ENCODE measurements around the gene CTNNA2.

DNA sequence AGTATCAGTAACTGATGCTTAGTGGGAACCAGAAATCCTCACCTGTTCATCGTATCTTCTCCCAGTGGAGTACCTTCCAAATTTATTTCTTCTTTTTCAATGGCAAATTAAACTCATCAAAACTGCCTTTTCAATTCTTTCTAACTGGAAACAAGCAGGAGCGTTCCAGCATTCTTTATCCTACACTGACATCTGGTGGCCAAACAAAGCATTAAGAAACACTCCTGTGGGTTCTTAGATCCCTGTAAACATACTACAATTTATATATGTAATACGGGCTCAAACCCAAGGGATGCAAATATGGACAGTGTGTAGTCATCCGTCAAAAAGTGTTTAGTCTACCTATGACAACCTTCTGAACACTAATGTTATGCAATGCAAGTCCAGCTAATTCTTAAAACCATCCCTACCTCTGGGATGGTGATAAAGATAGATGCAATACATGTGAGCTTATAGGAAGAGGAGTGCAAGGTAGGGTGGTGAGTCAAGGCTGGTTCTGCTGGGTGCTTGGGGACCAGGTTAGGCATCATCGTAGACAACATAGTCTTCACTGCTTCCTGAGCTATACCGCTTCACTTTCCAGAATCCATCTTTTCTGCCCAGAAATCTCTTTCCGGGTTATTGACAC is 375.0 kb downstream of the CTNNA2 start:
- TF ChIP-seq, protein P1, sequence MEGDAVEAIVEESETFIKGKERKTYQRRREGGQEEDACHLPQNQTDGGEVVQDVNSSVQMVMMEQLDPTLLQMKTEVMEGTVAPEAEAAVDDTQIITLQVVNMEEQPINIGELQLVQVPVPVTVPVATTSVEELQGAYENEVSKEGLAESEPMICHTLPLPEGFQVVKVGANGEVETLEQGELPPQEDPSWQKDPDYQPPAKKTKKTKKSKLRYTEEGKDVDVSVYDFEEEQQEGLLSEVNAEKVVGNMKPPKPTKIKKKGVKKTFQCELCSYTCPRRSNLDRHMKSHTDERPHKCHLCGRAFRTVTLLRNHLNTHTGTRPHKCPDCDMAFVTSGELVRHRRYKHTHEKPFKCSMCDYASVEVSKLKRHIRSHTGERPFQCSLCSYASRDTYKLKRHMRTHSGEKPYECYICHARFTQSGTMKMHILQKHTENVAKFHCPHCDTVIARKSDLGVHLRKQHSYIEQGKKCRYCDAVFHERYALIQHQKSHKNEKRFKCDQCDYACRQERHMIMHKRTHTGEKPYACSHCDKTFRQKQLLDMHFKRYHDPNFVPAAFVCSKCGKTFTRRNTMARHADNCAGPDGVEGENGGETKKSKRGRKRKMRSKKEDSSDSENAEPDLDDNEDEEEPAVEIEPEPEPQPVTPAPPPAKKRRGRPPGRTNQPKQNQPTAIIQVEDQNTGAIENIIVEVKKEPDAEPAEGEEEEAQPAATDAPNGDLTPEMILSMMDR (IDR thresholded peaks at IDR 0.05) = peak; percentile 34 to 44 (median 41)
- TF ChIP-seq POLR2A (IDR thresholded peaks at IDR 0.05) (no peak), POLR2AphosphoS5 (IDR thresholded peaks at IDR 0.05; ENCODE audit: insufficient read depth in 1 of 2, low read depth in 1 of 2) (no peak)

All from vagina (tissue), 2 donors.